Mucosa of stomach (tissue), 1 donor: Measurements from ENCODE around the gene RIMS3.
"Not testable (repeated sequence)": the region's sequence is repeated elsewhere in the genome, so short reads cannot be mapped to it uniquely, and the experiment has no call there.

ENCODE experiments used
- H3K27me3 ChIP-seq: one replicate; pipeline ENCODE4 v1.7.0; 2013; ENCODE audit warnings: mild to moderate bottlenecking, low read length; ENCODE audit not compliant: control insufficient read depth, insufficient read depth
- H3K36me3 ChIP-seq: one replicate; pipeline ENCODE4 v1.7.0; 2013; ENCODE audit warnings: low read length; ENCODE audit not compliant: control insufficient read depth, insufficient read depth
- H3K4me1 ChIP-seq: one replicate; pipeline ENCODE4 v1.7.0; 2013; ENCODE audit warnings: mild to moderate bottlenecking, low read length; ENCODE audit not compliant: control insufficient read depth, insufficient read depth
- H3K4me3 ChIP-seq: one replicate; pipeline ENCODE4 v1.7.0; 2013; ENCODE audit warnings: low read length
- H3K9ac ChIP-seq: one replicate; pipeline ENCODE4 v1.7.0; 2013; ENCODE audit warnings: mild to moderate bottlenecking, low read length, moderate library complexity
- H3K9me3 ChIP-seq: one replicate; pipeline ENCODE4 v1.7.0; 2013; ENCODE audit warnings: mild to moderate bottlenecking, low read length, moderate library complexity; ENCODE audit not compliant: control insufficient read depth
- donor health status: Pancreatic carcinoma.

The RIMS3 gene

GRCh38 chr1:40633523-40633922 lies 32.0 kb downstream of the RIMS3 start:
- Histone ChIP-seq H3K27me3 (no peaks in the 10 kb centered on the region), H3K9ac (no peak overlapping the region), H3K9me3 (no peaks in the 10 kb centered on the region), H3K4me3 (no peak overlapping the region), H3K36me3 (no peaks in the 10 kb centered on the region), H3K4me1 (peaks cover 20% of the 10 kb centered on the region)

- Histone ChIP-seq H3K4me1 (peaks cover 22% of the 10 kb centered on the region), H3K4me3 (no peak overlapping the region), H3K9ac (no peak overlapping the region), H3K9me3 (no peaks in the 10 kb centered on the region), H3K36me3 (no peaks in the 10 kb centered on the region), H3K27me3 (no peaks in the 10 kb centered on the region)
Measured at GRCh38 chr1:40630488-40631223, 34.8 kb downstream of the RIMS3 start.

- H3K27me3 ChIP-seq, H3K9me3 ChIP-seq, H3K4me3 ChIP-seq, H3K36me3 ChIP-seq, H3K9ac ChIP-seq: not testable (repeated sequence)
- peaks cover 27% of the 10 kb centered on the region for H3K4me1 ChIP-seq
Measured at GRCh38 chr1:40629546-40629945, 35.9 kb downstream of the RIMS3 start.

- Histone ChIP-seq H3K9ac (no peak overlapping the region), H3K36me3 (no peaks in the 10 kb centered on the region), H3K27me3 (no peaks in the 10 kb centered on the region), H3K4me1 (peaks cover 22% of the 10 kb centered on the region), H3K9me3 (no peaks in the 10 kb centered on the region), H3K4me3 (no peak overlapping the region)
Measured at GRCh38 chr1:40628903-40629292, 36.6 kb downstream of the RIMS3 start.

GRCh38 chr1:40627987-40628902 lies 37.2 kb downstream of the RIMS3 start:
- Histone ChIP-seq H3K4me3 (no peak overlapping the region), H3K4me1 (peaks cover 15% of the 10 kb centered on the region), H3K9ac (no peak overlapping the region), H3K9me3 (no peaks in the 10 kb centered on the region), H3K36me3 (no peaks in the 10 kb centered on the region), H3K27me3 (no peaks in the 10 kb centered on the region)

GRCh38 chr1:40626383-40626770 lies 39.1 kb downstream of the RIMS3 start:
- Histone ChIP-seq H3K4me1 (peaks cover 7% of the 10 kb centered on the region), H3K9ac (no peak overlapping the region), H3K36me3 (no peaks in the 10 kb centered on the region)

GRCh38 chr1:40625476-40626382 lies 39.8 kb downstream of the RIMS3 start:
- no peak overlapping the region for H3K9ac ChIP-seq
- no peaks in the 10 kb centered on the region for H3K36me3 ChIP-seq
- H3K9me3 ChIP-seq: no peaks in the 10 kb centered on the region
- peaks cover 7% of the 10 kb centered on the region for H3K4me1 ChIP-seq
- no peak overlapping the region for H3K4me3 ChIP-seq
- no peaks in the 10 kb centered on the region for H3K27me3 ChIP-seq

More at GRCh38 chr1:40626383-40626770, 39.1 kb downstream of the RIMS3 start:
- Histone ChIP-seq H3K9me3 (no peaks in the 10 kb centered on the region), H3K27me3 (no peaks in the 10 kb centered on the region), H3K4me3 (no peak overlapping the region)

GRCh38 chr1:40625076-40625475 lies 40.4 kb downstream of the RIMS3 start:
- H3K36me3 ChIP-seq: no peaks in the 10 kb centered on the region
- H3K27me3 ChIP-seq: peaks cover 5% of the 10 kb centered on the region
- H3K9ac ChIP-seq: no peak overlapping the region
- no peaks in the 10 kb centered on the region for H3K9me3 ChIP-seq
- peaks cover 7% of the 10 kb centered on the region for H3K4me1 ChIP-seq
- H3K4me3 ChIP-seq: no peak overlapping the region

GRCh38 chr1:40622936-40623629 lies 42.4 kb downstream of the RIMS3 start:
- Histone ChIP-seq H3K9me3 (no peaks in the 10 kb centered on the region), H3K36me3 (no peaks in the 10 kb centered on the region), H3K9ac (no peak overlapping the region), H3K4me1 (peaks cover 7% of the 10 kb centered on the region), H3K27me3 (peaks cover 7% of the 10 kb centered on the region), H3K4me3 (no peak overlapping the region)

GRCh38 chr1:40621821-40622450 lies 43.5 kb downstream of the RIMS3 start:
- Histone ChIP-seq H3K4me3 (no peak overlapping the region), H3K4me1 (peaks cover 7% of the 10 kb centered on the region), H3K36me3 (no peaks in the 10 kb centered on the region), H3K9me3 (no peaks in the 10 kb centered on the region), H3K9ac (no peak overlapping the region), H3K27me3 (peaks cover 7% of the 10 kb centered on the region)
